ENCODE data around the gene ZNF469. TPM values are rescaled to one million over a fixed set of nuclear protein-coding genes. Genes with fewer than 3 reads are reported as not detected.
A peak's percentile ranks its signal among the peaks of the same experiment; 100 is the strongest.

Gene ZNF469
- total and polyA plus RNA-seq, 7 donors: under 0.01 to 1.7 (median 0.36) TPM

DNA sequence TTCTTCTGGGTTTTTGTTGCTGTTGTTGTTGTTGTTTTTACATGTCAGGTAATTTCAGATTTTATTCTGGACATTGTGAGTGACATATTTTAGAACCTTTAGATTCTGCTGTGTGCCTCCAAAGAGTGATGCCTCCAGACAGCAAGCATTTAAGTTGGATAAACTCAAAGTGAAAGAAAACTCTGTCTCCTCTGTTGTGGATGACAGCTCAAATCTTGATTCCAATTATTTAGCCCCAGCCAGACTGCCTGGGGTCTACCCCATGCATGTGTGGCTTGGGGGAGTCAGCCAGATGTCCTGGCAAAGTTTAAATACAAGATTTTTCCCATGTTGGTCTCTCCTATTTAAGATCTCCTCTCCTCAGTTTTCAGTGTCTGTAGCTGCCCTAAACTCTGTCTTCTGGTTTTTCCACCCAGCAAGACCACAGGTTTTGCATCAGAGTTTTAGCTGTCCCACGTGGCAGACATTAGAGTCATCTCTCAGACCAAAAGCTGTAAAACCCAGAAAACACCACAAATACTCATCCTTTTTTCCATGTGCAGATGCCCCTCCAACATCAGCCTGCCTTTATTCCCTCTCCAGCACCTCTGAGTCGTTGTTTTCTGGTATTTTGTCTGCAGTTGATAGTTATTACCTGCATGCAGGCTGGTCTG is 19.4 kb upstream of the ZNF469 start:
- no peak for DNase-seq
- WGBS, 2 donors: 27 to 38% methylated on average over 2 of the region's 2 CpGs
- Histone ChIP-seq H3K27me3 (no peaks in the 10 kb centered on the region), H3K36me3 (no peaks in the 10 kb centered on the region), H3K4me3 (no peak overlapping the region), H3K27ac (no peak overlapping the region), H3K4me1 (no peaks in the 10 kb centered on the region), H3K9me3 (peaks cover 0 to 3% (median 0%) of the 10 kb centered on the region in 4 donors)
- TF ChIP-seq, protein P1, sequence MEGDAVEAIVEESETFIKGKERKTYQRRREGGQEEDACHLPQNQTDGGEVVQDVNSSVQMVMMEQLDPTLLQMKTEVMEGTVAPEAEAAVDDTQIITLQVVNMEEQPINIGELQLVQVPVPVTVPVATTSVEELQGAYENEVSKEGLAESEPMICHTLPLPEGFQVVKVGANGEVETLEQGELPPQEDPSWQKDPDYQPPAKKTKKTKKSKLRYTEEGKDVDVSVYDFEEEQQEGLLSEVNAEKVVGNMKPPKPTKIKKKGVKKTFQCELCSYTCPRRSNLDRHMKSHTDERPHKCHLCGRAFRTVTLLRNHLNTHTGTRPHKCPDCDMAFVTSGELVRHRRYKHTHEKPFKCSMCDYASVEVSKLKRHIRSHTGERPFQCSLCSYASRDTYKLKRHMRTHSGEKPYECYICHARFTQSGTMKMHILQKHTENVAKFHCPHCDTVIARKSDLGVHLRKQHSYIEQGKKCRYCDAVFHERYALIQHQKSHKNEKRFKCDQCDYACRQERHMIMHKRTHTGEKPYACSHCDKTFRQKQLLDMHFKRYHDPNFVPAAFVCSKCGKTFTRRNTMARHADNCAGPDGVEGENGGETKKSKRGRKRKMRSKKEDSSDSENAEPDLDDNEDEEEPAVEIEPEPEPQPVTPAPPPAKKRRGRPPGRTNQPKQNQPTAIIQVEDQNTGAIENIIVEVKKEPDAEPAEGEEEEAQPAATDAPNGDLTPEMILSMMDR (IDR thresholded peaks at IDR 0.05): no peak
- no peak for TF ChIP-seq POLR2AphosphoS5 (IDR thresholded peaks at IDR 0.05)
- TF ChIP-seq POLR2A (IDR thresholded peaks at IDR 0.05): no peak
- TF ChIP-seq EP300 (IDR thresholded peaks at IDR 0.05): no peak
- intact Hi-C loops (cut with DNase I): no loop called here

DNA sequence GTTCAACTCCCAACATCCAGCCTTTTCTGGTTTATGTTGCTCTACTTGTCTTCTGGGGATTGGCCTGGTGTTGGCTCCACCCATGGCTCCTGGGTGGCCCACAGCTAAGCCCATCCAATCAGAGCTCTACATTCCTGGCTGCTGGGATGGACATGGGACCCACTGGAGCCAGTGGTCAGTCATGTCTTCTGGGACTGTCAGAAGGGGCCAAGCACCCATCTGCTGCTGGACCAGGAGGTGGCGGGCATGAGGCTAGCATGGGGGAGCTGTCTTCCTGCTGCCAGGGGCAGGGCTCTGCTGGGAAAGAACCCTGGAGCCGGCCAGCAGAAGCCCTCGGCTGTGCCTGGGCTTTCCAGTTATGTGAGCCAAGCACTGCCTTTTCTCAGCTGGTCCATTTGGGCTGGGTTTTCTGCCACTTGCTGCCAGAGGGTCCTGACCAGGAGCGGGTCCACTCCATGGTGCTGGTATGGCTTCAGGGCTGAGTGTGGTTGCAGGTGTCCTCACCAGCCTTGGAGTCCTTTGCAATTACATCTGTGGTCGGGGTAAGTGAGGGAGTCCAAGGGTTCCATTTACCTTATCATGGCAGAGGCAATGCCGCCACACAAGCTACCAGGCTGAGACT is 17.4 kb upstream of the ZNF469 start:
- H3K4me3 ChIP-seq: no peak overlapping the region
- no peaks in the 10 kb centered on the region for H3K4me1 ChIP-seq
- intact Hi-C loops (cut with DNase I): no loop called here
- WGBS, 2 donors: 86 to 90% methylated on average over 6 of the region's 6 CpGs
- no peak overlapping the region for H3K27ac ChIP-seq
- no peaks in the 10 kb centered on the region for H3K36me3 ChIP-seq
- DNase-seq: peak; percentile 33
- no peak for TF ChIP-seq POLR2A (IDR thresholded peaks at IDR 0.05)
- TF ChIP-seq POLR2AphosphoS5 (IDR thresholded peaks at IDR 0.05): no peak
- TF ChIP-seq, protein P1 (IDR thresholded peaks at IDR 0.05): no peak
- no peak for TF ChIP-seq EP300 (IDR thresholded peaks at IDR 0.05)
- no peaks in the 10 kb centered on the region for H3K27me3 ChIP-seq
- H3K9me3 ChIP-seq: peaks cover 0 to 3% (median 0%) of the 10 kb centered on the region in 4 donors

DNA sequence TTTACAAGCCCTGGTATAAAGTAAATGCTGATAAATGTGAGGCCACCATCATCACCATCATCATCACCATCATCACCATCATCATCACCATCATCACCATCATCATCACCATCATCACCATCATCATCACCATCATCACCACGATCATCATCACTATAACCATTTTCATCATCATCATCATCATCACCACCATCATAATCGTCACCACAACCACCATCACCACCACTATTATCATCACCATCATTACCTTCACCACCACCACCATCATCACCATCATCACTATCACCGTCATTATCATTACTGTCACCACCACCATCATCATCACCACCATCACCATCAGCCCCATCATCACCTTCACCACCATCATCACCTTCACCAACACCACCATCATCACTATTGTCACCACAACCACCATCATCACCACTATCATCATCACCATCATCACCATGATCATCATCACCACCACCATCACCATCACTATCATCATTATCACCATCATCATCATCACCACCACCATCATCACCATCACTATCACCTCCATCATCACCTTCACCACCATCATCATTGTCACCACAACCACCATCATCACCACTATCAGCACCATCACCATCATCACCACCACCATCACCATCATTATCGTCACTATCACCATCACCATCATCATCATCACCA is 16.6 kb upstream of the ZNF469 start:
- Histone ChIP-seq H3K27ac (no peak overlapping the region), H3K4me3 (no peak overlapping the region), H3K36me3 (no peaks in the 10 kb centered on the region), H3K27me3 (no peaks in the 10 kb centered on the region), H3K4me1 (no peaks in the 10 kb centered on the region), H3K9me3 (peaks cover 0 to 2% (median 0%) of the 10 kb centered on the region in 4 donors)
- DNase-seq: no peak
- intact Hi-C loops (cut with DNase I): no loop called here
- 69 to 79% methylated on average over 4 of the region's 4 CpGs for WGBS, 2 donors
- no peak for TF ChIP-seq POLR2A (IDR thresholded peaks at IDR 0.05)
- TF ChIP-seq POLR2AphosphoS5 (IDR thresholded peaks at IDR 0.05): no peak
- TF ChIP-seq, protein P1 (IDR thresholded peaks at IDR 0.05): no peak
- TF ChIP-seq EP300 (IDR thresholded peaks at IDR 0.05): no peak

DNA sequence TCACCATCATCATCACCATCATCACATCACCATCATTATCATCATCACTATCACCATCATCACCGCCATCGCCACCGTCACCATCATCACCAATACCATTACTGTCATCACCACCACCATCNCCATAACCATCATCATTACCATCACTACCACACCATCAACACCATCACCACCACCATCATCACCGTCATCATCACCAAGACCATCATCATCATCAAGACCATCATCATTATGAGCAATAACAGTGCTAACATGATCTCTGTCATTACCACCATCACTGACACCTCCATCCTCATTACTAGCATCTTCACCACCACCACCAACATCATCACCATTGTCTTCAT is 16.1 kb upstream of the ZNF469 start:
- no peaks in the 10 kb centered on the region for H3K9me3 ChIP-seq
- intact Hi-C loops (cut with DNase I): no loop called here
- no peaks in the 10 kb centered on the region for H3K4me1 ChIP-seq
- H3K36me3 ChIP-seq: no peaks in the 10 kb centered on the region
- no peak overlapping the region for H3K4me3 ChIP-seq
- no peak for DNase-seq
- WGBS, 2 donors: 96 to 98% methylated on average over 4 of the region's 4 CpGs
- no peaks in the 10 kb centered on the region for H3K27me3 ChIP-seq
- TF ChIP-seq, protein P1 (IDR thresholded peaks at IDR 0.05): no peak
- no peak for TF ChIP-seq EP300 (IDR thresholded peaks at IDR 0.05)
- no peak overlapping the region for H3K27ac ChIP-seq
